SK-N-MC (cell line): Measurements from ENCODE around the gene TRRAP.

Source experiments
- EZH2 ChIP-seq: fragments of 200-600 bp; sonication (generic); IDR thresholded peaks from one replicate; pipeline ENCODE4 v1.6.1; 2017; ENCODE audit warnings: antibody characterized with exemption
- FOXP2 ChIP-seq: optimal IDR thresholded peaks from 2 replicates; pipeline ENCODE3; 2011; ENCODE audit warnings: mild to moderate bottlenecking, moderate library complexity; ENCODE audit not compliant: insufficient read depth; ENCODE audit errors: extremely low read length, control extremely low read depth
- POLR2AphosphoS5 ChIP-seq: IDR thresholded peaks from 2 replicates; pipeline ENCODE4 v1.6.1; 2012; ENCODE audit warnings: mild to moderate bottlenecking, low read depth, low read length, borderline replicate concordance

DNA sequence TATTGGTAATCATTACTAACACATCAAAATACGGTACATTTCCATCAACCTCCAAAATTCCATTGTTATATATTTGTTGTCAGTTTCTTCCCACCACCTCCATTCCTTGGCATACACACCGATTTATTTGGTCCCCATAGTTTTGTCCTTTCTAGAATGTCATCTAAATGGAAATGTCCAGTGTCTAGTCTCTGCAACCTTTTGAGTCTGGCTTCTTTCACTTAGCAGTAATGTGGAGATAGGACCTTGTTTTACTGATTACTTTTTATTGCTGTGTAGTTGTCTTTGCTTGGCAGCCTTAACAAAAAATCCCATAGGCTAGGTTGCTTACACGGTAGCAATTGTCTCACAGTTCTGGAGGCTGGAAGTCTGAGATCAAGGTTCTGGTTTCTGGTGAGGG, 22.5 kb downstream of the TRRAP start:
- TF ChIP-seq EZH2: no peak
- TF ChIP-seq POLR2AphosphoS5: no peak
- no peak for TF ChIP-seq FOXP2
